Fibroblast of pulmonary artery (primary cell): ENCODE measurements around the gene TCTN1.

ENCODE experiments used
- DNase-seq: peaks from one replicate; pipeline ENCODE4 v3.0.0-alpha.2; 2010; ENCODE audit warnings: low read depth
- H3K4me3 ChIP-seq: replicated peaks from 2 replicates; pipeline ENCODE4 v1.5.1; 2011; ENCODE audit warnings: low read depth, mild to moderate bottlenecking, control low read depth, low read length, moderate library complexity
- CTCF ChIP-seq: IDR thresholded peaks from 2 replicates; pipeline ENCODE4 v1.5.1; 2011; ENCODE audit warnings: mild to moderate bottlenecking, control low read depth, low read length, inconsistent platforms; ENCODE audit errors: missing control alignments

Gene TCTN1

GRCh38 chr12:110657747-110658146, 43.8 kb downstream of the TCTN1 start:
- no peak for TF ChIP-seq CTCF
- no peak overlapping the region for H3K4me3 ChIP-seq
- no peak for DNase-seq

GRCh38 chr12:110658242-110658641, 44.3 kb downstream of the TCTN1 start:
- no peak for DNase-seq
- H3K4me3 ChIP-seq = no peak overlapping the region
- TF ChIP-seq CTCF = no peak

- no peak for TF ChIP-seq CTCF
- DNase-seq = no peak
- no peak overlapping the region for H3K4me3 ChIP-seq
Measured at GRCh38 chr12:110658878-110659277, 44.9 kb downstream of the TCTN1 start.

DNA sequence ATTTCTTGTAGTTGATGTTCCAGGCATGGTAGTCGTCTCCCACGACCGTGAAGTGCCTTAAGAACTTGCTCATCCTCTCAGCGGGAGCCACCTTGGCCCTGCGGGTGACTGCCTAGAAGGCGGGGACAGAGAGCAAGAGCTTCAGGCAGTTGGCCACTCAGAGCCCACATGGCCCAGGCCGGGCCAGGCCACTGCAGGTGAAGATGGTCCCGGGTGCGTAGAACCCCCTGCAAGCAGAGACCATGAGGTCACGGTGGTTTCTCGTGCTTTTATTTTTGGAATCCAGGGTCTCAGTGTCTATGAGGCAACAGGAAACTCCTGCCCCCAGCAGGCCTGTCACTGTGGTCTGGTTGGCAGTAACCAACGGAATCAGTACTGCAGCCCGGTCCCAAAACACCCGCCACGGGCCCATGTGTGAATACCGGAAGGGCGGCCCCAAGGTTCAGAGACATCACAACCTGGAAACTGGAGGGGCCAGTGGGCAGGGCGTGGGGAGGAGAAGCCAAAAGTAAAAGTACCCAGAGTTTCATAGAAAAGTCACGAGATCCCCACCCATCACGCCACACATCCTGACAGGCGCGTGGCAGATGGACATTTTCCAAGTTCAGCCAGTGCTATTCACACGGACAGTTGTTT, 47.5 kb downstream of the TCTN1 start:
- DNase-seq = no peak
- no peak overlapping the region for H3K4me3 ChIP-seq
- no peak for TF ChIP-seq CTCF

- no peak overlapping the region for H3K4me3 ChIP-seq
- no peak for TF ChIP-seq CTCF
- DNase-seq = no peak
Measured at GRCh38 chr12:110666892-110667291, 53.0 kb downstream of the TCTN1 start.

GRCh38 chr12:110667671-110668070, 53.7 kb downstream of the TCTN1 start:
- no peak for TF ChIP-seq CTCF
- no peak overlapping the region for H3K4me3 ChIP-seq
- DNase-seq = no peak

DNA sequence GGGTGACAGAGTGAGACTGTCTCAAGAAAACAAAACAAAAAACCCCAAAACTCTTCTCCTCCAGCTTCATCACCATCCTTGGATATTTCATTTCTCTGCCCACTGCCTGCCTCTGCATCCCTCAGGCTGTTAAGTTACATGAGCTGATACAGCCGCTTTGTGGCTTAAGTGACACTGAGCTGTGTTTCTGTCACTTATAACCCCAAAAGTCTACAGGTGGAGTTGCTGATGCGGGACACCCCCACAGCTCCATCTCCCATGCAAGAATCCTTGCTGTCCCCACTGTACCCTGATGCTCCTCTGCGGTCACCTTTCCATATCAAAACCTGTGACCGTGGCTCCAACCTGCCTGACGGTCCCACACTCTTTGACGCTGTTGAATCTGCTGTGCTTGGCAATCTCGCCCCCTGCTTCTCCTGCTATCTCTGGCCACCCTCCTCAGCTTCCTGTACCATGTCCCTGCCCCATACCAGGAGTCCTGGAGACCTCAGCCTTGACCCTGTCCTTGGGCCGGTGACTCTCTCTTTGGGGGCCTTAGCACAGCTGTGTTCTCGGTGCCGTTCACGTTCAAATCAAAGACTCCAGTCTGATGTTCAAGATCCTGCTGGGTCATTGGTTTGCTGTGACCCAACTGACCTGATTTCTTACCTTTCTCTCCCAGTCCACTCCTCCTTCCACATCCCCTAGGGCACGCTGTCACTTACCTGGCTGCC, 54.7 kb downstream of the TCTN1 start:
- H3K4me3 ChIP-seq = no peak overlapping the region
- no peak for DNase-seq
- TF ChIP-seq CTCF = no peak
